Mammary epithelial cell (primary cell): ENCODE results near the gene FAM136A.

Source experiments
- CTCF ChIP-seq, 2 donors: IDR thresholded peaks in 1 of 2; conservative IDR thresholded peaks in 1 of 2; 2 replicates each; pipeline ENCODE4 v1.5.1; 2011 to 2012; ENCODE audit warnings: inconsistent platforms in 2 of 2, low read length in 2 of 2, mild to moderate bottlenecking in 2 of 2, control low read depth in 1 of 2, low read depth in 1 of 2; ENCODE audit not compliant: insufficient read depth in 1 of 2; ENCODE audit errors: extremely low read depth in 1 of 2
- EZH2 ChIP-seq: IDR thresholded peaks from 2 replicates; pipeline ENCODE4 v1.6.1; 2012; ENCODE audit warnings: low read length, inconsistent platforms, borderline replicate concordance

- TF ChIP-seq EZH2 (no peak), CTCF (conservative IDR thresholded peaks at IDR 0.05 in 1 of 2, IDR thresholded peaks at IDR 0.05 in 1 of 2; ENCODE audit: extremely low read depth in 1 of 2, insufficient read depth in 1 of 2, low read depth in 1 of 2, low read length in 2 of 2) (no peak)
Observed at GRCh38 chr2:70282439-70282838, 19.4 kb downstream of the FAM136A start.
